Right lobe of liver (tissue), 4 donors: ENCODE data around the gene GRIP1.

ENCODE experiments used
- CTCF ChIP-seq, 4 donors: fragments of 200-600 bp in 3 of 4; fragments of 450-650 bp in 1 of 4; IDR thresholded peaks; one replicate each; pipeline versions ENCODE4 v1.5.1 to v1.8.0; 2016 to 2022; ENCODE audit warnings: antibody characterized with exemption in 4 of 4, mild to moderate bottlenecking in 2 of 4
- POLR2A ChIP-seq: fragments of 450-650 bp; IDR thresholded peaks from one replicate; pipeline ENCODE4 v1.6.1; 2017; ENCODE audit warnings: antibody characterized with exemption, mild to moderate bottlenecking
- donor health status: DM: no; HTN: no; CAD: no.
- donor health status: DM: no; HTN: no; CAD: no.
- donor health status: DM: no; HTN: yes; CAD: no.

DNA sequence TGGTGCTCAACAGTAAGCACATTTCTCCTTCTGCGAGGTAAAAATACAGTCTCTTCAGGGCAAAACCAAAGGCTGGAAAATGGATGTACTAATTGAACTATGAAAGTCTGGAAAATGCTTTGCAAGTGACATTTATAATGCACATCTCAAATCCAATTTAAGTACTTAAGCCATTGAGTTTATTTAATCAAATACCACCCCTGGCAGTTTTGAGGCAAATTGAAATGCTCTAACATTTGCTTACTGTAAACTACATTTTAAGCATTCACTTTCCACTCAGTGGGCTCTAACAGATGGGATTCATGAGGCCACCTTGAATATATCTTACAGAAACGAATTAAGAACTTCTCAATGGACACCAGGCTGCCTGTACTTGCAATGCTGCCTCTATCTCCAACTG, 306.9 kb downstream of the GRIP1 start:
- TF ChIP-seq CTCF (IDR thresholded peaks at IDR 0.05) (no peak), POLR2A (no peak)
